Medulla oblongata (tissue), 1 donor: ENCODE measurements around the gene TMEM178A.
A peak's percentile ranks its signal among the peaks of the same experiment; 100 is the strongest.
"Not testable (repeated sequence)": the region's sequence is repeated elsewhere in the genome, so short reads cannot be mapped to it uniquely, and the experiment has no call there.

ENCODE experiments used
- DNase-seq: peaks from one replicate; pipeline ENCODE4 v3.0.0-alpha.2; 2015; ENCODE audit errors: extremely low spot score

TMEM178A gene

GRCh38 chr2:39665811-39666490 is at the start of gene TMEM178A:
TSS of gene TMEM178A (plus strand) at chr2:39665917. CDS start at chr2:39665975, 58 bp downstream.
- DNase-seq: no peak

GRCh38 chr2:39618236-39618635 is 47.5 kb upstream of the TMEM178A start:
- DNase-seq: no peak

DNA sequence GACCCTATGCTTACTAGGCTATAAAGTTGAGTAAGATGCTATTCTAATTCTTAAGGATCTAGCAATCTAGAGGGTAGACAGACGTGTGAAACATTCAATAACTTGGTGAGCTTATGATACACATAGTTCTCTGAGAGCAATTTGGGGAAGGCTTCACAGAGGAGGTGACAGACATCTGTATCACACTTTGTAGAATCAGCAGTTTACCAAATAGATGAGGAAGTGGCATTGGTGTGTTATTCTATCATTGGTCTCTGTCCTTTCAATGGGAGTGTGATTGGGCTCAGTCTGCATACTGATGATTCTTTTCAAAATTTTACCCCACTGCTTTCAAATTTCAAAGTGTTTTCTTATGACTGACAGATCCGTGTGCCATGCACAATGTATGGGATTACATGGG is 47.0 kb upstream of the TMEM178A start:
- no peak for DNase-seq

- DNase-seq: peak; percentile 66
These were observed 45.6 kb upstream of the TMEM178A start for GRCh38 chr2:39620067-39620466.

DNA sequence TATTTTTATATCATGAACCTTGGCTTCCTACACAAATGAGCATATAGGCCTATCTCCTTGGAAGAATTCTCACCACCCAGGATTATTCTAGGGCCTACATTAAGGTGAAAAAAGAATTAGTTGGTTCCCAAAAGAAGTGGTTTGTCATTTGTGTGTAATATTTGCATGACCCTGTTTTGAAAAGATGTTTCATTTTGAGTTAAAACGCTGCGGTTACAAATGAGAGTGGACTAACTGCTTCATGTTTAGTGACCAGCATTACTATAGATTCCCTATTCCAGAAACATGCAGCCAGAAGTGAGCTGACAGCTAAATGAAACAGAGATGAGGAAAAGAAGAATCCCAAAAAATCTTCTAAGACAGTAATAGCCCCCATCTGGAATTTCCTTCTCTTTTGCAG is 44.1 kb upstream of the TMEM178A start:
- no peak for DNase-seq

DNA sequence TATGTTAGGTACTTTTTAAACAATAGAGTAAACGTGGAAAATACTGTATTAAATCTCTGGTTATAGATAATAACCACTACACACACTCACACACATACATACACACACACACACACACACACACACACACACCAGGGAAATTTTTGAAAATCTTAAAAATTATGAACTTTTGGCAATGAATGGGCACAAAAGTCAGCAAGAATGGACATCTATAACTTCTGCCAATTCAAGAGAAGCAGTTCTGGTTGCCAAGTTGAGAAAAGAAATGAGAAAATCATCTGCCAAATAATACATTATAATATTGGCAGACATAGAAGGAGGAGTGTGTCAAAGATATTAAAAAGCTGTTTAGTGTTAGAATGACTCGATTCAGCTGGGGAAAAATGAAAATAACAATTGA is 42.9 kb upstream of the TMEM178A start:
- no peak for DNase-seq

GRCh38 chr2:39623917-39624316 is 41.8 kb upstream of the TMEM178A start:
- DNase-seq: peak; percentile 60

- peak; percentile 72 for DNase-seq
These were observed 40.4 kb upstream of the TMEM178A start for GRCh38 chr2:39625193-39625926.

DNA sequence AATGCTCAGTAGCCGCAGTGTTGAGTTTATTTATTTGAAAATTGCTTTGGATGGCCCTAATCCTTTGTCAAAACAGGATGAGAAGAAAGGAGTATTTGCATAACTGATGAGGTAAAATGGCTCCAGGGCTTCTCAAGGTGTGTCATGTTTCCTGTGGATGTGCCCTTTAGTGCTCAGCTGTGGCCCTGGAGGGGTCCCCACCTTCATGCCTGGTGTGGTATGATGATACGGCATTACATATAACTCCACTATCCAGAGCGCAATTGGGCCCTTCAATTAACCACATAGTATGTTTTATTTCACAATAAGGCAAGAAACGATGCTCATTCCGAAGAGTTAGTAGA is 39.8 kb upstream of the TMEM178A start:
- no peak for DNase-seq

- DNase-seq: not testable (repeated sequence)
These were observed 37.4 kb upstream of the TMEM178A start for GRCh38 chr2:39628346-39628745.

DNA sequence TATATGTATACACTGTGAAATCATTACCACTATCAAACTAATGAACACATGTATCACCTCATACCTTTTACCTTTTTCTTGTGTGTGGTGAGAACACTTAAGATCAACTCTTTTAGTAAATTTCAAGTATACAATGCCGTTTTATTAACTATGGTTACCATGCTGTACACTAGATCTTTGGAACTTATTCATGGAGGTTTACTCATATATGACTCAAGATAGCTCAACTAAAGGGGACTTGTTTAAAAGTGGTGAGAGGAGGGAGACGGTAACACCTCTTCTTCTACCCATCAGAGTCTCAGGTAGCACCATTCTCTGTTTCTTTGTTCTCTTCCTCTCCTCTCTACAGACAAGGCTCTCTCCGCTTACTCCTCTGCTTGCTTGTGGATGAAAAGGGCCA is 36.1 kb upstream of the TMEM178A start:
- DNase-seq: no peak

DNA sequence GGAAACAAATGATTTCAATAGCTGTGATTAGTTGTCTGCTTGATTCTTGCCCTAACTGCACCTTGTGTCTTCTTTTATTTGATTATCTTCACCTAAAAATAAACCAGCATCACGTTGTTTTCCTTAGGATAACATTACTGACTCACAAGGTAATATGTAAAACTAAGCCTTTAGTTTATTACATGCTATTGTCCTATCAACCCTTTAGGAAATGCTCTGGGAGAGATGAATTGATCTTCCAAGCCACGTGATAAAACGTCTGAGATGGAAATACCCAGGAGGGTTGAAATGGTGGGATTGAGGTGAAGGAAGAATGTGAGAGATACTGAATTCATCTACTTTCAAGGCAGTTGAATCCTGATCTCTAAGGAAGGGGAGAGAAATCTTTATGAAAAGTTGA is 34.5 kb upstream of the TMEM178A start:
- DNase-seq: no peak

DNA sequence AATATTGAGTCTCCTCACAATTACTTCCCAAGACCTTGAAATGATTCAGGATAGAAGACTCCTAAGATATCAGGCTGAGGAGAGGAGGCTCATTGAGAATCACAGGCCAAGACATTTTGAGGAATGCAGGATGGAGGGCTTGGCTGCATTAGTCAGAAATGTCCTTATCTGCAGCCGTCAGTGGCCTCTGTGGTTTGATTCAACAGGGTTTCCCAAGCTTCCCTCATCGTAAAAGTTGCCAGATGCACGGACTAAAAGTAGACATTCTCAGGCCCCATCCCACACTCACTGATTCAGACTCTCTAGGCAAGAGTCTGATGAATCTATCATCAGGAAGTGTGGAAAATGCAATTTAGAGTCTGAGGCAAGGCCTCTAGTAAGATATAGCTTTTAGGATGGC is 34.0 kb upstream of the TMEM178A start:
- no peak for DNase-seq

- DNase-seq: no peak
These were observed 32.8 kb upstream of the TMEM178A start for GRCh38 chr2:39632876-39633275.

DNA sequence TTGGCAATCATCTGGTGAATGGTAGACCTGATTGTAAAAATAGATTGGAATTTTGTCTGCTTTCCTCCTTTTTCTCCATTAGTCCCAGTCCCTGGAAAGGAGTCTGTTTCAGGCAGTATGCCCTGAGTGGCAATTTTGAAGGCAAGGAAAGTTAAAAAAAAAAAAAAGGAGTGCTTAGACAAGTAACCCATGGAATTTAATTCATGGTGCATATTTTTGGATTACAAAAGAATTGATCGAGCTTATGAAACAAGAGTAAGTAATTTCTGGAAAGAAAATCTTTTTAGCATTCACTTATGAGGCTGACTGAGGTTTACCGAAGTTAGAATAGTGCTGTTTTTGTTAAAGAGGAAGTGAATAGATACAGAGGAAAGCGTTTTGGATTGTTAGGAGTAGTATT is 29.4 kb upstream of the TMEM178A start:
- no peak for DNase-seq

DNA sequence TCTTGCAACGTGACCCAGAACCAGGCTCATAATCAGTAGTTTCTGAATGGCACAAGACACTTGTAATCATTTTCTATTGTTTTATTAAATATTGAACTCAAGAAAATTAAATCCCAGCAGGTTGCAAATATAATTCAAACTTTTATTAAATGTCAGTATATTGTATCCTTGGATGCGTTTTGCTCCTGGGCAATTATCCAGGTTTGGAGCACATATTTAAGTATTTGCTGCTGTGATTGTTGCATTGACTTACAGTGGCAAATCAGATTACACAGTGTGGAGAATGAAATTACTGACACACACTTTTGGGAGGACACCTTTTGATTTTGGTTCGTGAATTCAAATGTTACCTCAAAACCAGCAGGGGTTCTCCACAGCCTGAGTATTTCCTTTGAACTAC is 27.1 kb upstream of the TMEM178A start:
- no peak for DNase-seq

DNA sequence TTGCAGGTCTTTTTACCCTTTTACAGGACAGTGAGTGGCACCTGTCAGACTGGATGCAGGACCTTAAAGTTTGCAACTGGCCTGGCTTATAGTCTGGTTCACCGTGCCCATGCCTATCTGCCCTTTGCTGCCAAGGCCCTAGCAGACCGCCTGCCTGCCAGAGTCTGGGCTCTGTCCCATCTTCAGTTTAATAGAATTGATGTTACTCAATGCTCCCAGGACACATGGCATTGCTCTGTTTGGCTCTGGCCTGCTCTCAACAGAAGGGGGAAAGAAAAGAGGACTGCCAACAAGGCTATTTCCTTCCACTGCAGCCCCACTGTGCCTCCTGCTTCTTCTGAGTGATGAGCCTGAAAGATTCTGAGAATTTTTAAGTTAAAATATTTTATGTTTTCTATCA is 25.6 kb upstream of the TMEM178A start:
- peak; percentile 84 for DNase-seq

GRCh38 chr2:39640681-39641080 is 25.0 kb upstream of the TMEM178A start:
- DNase-seq: no peak

DNA sequence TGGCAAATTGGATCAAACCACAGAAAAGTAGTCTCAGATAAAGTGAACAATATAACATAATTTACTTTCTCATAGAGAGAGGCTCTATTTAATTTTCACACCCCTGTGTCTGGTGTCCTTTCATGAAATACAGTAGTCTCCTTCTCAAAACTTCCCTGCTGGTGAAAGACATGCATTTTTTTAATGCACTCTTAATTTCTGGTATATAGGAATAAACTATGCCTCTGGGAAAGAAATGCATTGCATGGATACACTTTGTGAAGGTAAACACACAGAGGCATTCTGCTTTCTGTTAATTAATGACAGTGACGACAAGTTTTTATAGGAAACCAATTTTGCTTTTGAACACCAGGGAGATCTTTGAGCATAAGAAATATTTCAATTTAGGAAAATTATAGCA is 24.1 kb upstream of the TMEM178A start:
- DNase-seq: no peak

GRCh38 chr2:39642051-39642718 is 23.5 kb upstream of the TMEM178A start:
- DNase-seq: peak; percentile 62

- no peak for DNase-seq
These were observed 19.9 kb upstream of the TMEM178A start for GRCh38 chr2:39645826-39646225.

DNA sequence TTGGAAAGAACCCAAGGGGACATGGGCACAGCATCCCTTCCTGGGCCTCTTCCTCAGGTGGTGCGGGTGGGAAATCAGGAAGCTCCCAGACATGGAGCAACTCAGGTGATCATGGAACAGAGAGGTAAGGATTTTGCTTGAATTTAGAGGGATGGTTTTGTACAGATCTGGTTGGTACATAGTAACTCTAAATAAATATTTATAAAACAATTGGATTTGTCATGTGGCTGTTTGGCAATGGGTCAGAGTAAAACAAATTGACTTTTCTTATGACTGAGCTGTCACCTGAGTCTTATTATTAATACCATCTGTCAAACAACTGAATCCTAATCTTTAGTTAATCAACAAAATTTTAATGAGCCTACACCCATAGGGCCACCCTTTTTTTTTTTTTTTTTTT is 19.4 kb upstream of the TMEM178A start:
- DNase-seq: no peak
